HS-5 (cell line): ENCODE data around the gene IL1RAPL1.

Experiments used
- DNase-seq: peaks from one replicate; pipeline ENCODE4 v3.0.0-alpha.2; 2012; ENCODE audit warnings: low read depth

IL1RAPL1 gene

DNA sequence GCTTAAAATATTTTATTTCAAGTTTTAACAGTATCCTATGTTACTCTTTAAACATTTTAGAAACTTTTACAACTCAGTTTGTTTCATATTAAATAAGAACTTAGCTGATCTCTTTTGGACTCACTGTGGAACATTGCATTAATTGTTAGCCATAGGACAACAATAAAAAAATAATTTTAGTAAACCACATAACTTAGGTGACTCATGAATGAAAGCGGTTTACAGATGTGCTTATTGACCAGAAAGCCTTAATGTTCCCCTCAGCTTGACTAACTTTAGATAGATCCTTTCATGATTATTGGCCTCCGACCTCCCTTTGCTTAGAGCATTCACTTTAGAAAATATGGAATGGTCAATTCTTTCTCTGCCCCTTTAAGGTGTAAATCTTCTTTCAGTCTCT is 844.6 kb downstream of the IL1RAPL1 start:
- no peak for DNase-seq

DNA sequence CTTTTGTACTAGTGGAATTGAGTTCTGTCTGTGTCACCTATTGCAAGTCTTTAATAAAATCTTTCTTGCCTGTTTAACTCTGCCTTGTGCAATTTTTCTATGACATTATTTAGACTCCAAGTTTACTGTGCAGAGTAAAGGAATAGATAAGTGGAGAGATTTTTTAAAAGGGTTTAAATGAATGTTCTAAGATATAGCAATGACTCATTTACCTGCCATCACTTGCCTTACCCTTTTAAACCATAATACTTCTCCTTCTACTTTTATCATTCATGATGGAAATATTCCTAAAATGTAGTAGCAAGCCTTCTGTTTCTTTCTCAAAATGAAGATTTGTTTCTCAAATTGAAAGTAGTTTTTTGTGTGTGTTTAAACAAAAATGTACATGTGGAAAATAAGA is 845.3 kb downstream of the IL1RAPL1 start:
- no peak for DNase-seq

DNA sequence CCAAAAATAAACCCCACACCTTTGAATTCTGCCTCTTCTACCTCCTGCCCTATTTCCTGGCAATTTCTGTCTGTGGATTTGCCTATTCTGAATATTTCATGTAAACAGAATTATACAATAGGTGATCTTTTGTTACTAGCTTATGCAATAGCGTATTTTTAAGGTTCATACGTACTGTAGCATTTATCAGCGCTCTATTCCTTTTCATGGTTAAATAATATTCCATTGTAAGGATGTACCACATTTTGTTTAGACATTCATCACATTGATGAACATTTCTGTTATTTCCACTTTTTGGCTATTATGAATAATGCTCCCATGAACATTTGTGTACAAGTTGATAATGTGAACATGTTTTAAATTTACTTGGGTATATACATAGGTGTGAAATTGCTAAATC is 847.7 kb downstream of the IL1RAPL1 start:
- no peak for DNase-seq

DNA sequence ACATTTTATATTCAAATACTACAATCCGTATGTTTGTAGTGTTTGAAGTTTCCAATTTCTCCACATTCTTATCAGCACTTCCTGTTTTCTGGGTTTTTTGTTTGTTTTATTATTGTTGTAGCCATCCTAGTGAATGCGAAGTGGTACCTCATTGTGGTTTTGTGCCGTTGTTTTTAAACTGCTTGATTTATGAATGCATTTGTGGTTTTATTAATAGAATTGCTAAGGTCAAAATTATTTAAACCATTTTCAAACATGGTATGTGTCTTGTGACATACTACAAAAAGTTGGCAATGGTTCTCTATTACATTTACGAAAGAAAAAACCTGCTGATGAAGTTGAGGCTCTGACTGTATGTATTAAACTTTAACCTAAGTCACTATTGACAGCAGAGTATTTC is 848.1 kb downstream of the IL1RAPL1 start:
- no peak for DNase-seq

DNA sequence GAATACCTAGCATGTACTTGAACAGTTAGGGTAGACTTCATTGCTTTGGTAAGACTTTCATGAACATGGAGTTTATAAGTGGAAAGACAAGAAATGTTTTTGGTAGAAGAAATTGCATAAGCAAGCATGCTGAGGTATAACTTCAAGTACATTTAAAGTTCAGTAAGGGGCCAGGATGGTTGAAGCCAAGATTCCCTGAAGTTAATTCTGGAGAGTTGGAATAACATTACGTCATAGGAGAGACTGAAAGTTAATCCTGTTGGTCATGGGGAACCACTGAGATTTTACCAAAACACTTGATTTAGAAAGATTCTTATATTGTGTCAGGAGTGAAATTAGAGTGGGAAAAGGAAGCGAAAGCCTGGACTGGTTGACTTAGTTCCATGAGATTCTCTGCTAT is 860.6 kb downstream of the IL1RAPL1 start:
- no peak for DNase-seq

DNA sequence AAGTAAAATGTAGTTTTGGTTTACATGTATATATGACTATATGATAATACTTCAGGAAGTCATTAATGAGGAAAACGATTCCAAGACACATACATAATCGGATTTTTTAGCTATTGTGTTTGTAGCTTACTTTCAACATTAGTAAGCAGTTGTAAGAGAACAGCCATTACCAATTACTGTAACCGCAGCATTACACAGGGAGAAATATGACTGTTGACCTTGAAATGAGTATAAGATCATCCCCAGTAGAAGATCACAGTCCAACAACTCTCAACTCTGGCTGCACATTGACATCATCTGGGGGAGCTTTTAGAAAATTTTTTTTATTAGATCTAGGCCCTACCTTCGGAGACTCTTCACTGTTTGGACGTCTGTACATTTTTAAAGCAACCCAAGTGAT is 866.1 kb downstream of the IL1RAPL1 start:
- no peak for DNase-seq

DNA sequence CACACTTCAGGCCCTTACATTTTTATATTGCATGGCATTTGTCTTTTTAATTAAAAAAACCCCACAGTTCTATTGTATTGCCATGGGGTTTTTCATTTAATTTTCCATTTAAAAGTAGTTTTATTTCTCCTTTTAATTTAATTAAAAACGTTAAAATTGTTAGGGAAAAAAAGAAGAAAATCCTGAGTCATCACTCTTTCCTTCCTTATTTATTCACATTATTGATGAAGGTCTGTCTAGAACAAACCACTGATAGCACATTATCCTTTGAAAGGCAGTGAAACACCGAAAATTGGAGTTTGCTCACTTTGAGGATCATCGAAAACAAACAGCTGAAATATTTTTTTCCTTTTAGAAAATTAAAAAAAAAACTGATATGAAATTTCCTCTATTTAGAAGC is 868.5 kb downstream of the IL1RAPL1 start:
- no peak for DNase-seq

DNA sequence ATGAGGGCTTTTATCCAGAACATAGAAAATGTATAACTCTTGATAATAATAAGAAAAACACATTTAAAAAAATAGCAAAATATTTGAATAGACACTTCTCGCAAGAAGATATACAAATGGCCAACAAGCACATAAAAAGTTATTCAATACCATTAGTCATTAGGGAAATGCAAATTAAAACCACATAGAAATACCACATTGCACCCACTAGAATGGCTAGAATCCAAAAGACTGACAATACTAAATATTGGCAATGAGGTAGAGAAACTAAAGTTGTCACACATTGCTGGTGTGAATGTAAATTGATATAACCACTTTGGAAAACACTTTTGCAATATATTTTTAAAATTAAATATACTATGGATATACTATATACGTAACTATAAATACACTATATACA is 873.8 kb downstream of the IL1RAPL1 start:
- no peak for DNase-seq

DNA sequence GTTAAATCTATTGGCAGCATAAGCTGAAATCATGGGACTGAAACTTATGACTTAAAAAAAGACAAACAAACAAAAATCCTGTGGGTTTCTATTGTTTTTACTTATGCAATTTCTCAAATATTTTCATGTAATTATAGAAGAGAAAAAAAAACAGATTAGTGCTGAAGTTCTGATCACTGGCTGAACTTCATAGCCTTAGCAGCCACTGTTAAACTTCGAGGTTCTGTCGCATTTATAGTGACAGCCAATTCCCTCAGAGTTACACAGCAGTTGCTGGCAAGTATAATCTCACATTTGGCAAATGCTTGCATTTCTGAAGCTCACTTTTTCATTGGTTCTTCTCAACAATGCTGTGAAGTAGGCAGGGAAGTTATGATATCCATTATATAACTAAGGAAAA is 879.2 kb downstream of the IL1RAPL1 start:
- no peak for DNase-seq

DNA sequence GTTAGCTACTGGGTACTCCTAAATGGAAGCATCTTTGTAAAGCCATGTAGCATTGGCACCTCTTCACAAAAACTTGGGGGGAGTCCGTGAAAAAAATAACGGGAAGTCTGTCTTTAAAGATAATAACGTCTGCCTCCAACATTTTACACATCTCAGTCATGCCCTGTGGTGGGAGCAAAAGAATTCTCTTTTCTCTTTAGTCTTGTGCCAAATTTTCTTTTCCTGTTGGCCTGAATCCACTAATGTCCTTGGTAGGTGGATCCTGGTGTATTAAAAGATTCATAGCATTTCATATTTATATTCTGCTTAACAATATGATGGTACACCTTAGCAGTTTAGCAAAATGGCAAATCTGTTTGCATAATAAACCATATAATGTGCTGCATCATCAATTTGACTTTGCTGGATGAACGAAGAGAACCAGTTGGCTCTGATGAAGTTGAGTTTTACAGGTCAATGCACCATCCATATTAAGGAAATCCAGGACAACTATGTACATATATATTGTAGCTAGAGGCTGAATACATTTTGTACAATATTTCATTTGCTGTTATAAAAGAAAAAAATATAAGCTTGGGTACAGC is 881.8 kb downstream of the IL1RAPL1 start:
- DNase-seq, result no peak

DNA sequence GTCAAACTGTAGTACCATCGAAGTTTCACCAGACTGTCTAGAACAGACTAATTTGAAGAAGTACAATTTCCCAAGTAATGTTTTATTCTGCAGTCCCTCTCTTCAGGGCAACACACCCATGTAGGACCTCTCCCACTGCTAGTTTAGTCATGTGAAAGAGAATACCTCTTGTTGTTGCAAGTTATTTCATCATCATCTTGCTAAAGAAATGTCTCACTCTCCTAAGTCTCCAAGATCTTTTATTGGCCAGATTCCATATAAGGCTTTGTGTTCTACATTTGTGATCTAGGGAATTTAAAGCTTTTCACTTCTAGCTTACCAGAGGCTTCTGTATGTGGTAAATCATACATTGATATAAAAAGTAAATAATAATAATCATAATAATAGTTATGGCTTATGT is 882.8 kb downstream of the IL1RAPL1 start:
- no peak for DNase-seq

DNA sequence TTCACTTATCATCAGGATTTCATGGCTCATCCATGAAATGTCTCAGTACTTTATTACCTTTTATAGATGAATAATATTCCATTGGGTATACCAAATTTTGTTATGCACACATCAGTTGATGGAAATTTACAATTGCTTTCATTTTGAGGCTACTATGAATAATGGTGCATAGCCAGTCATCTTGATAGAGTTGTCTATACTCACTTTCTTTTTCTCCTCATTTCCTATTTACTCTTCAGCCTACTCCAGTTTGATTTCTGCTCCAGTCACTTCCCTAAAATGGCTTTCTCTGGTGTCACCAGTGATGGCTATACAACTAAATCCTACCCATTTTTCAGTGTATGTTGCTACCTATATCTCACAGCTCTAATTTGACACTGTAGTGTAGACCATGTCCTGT is 884.6 kb downstream of the IL1RAPL1 start:
- no peak for DNase-seq

DNA sequence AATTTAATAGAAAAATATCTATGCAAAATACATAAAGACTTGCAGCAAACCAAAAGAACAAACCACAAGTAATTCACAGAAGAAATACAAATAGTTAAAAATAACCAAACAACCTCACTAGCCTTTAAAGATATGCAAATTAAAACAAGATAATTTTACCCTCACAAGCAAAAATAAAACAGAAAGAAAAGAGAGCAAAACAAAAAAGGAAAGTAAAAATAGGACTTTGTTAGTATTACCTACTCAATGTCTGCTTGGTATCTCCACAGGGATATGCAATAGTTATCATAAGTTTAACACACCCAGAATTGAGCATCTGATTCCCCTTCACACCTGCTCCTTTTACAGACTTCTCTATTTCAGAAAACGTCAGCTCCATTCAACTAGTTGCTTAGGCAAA is 890.6 kb downstream of the IL1RAPL1 start:
- no peak for DNase-seq

DNA sequence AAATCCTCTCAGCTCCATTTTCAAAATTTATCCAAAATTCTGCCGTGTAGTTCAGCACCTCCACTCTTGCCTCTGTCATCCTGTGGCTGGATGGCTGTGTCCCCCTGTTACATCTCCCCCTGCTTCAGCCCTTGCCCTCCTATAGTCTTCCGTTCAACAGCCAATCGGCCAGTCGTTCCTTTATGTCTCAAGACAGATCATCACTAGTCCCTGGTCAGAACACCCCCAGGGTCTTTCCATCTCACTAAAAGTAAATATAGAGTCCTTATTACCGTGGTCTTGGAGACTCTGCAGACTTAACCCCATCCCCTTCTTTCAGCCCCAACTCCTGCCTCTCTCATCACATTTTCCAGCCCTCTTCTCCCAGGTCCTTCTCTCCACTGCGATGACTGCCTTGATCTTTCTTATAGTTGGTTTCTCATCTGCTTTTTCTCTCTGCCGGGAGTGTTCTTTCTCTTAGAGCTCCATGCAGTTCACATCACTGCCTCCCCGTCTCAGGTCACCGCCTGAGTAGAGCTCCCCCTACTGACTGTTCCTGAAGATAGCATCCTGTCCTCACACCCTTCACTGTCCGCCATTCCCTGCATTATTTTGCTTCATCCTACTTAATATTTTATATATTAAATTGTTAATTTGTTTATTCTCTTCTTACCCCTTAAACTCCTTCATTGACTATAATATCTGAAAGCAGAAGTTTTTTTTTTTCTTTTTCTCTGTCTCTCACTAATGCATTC is 891.3 kb downstream of the IL1RAPL1 start:
- no peak for DNase-seq

DNA sequence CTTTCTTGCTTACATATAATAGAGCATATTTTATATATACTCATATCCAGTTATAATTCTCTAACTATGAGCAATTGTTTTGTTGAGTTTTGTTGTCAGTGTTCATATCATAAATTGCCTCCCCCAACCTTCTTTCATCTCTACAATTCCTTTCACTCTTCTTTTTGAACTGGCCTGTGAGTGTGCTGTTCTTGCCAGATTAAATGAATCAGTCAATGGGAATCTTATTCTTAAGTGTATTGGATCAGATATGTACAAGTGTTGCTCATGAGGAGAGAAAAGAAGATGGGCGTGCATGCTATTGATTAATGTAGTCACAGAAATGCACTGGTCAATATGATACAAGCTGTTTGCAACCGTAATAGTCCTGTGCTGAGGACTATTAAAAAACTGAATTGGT is 900.0 kb downstream of the IL1RAPL1 start:
- DNase-seq, result no peak

DNA sequence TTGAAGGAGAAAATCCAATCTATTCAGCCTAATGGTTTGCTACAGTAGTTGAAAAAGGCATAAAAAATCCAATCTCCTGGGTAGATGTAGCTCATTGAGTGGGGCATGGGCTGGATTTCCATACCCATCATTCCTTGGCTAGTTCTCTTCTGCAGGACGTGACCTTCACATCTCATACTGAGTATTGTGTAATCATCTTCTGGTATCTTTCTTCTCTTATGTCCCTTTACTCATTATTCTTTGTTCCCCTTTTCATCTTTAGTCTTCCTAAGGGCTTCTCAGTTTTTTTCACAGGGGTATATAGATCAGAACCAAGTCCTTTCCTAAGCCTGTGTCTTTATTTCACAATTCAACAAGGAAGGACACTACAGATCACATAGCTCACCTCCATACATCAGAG is 900.5 kb downstream of the IL1RAPL1 start:
- no peak for DNase-seq

DNA sequence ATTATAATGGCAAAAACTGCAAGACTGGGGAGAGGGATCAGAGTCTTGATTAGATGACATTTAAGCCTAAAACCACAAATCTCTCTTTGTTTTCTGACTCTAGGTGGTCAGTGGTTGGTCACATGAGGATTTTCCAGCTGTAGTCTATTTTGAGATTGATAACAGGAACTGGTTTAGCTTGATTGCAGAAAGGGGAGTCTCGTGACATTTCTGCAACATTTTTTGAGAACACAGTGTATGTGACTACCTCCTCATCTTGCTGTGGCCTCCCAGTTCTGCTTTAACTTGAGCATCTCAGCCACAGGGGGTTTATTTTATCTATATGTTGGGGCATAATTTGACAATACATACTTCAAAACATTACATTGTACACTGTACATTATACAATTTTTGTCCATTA is 901.7 kb downstream of the IL1RAPL1 start:
- no peak for DNase-seq

DNA sequence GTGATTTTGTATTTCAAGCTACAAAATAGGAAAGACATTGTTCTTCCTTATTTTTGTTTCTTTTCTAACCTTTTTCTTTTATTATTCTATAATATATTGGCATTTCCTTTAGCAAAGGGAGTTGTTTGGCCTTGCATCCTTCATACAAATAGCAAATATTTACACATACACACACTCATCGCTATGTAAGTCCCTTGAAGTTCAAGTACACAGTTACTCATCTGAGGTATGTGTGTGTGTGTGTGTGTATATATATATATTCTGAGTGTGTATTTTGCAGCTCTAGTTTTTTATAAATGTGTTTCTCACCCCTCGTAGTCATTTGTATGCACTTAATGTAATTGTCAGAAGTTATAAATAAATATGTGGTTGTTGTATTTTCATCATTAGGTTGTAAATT is 903.4 kb downstream of the IL1RAPL1 start:
- no peak for DNase-seq

DNA sequence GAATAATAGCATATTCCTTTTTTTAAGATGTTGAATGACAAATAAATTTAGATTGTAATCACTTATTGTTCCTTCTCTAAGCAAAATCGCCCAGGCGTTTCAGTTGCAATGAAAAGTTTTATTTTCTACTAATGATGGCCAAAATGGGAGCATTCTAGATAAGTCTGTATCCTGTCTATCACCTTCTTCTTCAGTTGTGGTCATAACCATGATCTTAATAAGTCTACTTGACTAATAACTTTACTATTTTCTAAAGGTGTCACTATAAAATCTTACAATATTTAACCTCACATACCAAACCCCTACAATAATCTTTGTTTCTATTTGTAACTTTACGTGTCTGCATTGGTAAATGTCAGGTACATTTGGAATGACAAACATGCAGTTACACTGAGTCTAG is 904.4 kb downstream of the IL1RAPL1 start:
- no peak for DNase-seq

DNA sequence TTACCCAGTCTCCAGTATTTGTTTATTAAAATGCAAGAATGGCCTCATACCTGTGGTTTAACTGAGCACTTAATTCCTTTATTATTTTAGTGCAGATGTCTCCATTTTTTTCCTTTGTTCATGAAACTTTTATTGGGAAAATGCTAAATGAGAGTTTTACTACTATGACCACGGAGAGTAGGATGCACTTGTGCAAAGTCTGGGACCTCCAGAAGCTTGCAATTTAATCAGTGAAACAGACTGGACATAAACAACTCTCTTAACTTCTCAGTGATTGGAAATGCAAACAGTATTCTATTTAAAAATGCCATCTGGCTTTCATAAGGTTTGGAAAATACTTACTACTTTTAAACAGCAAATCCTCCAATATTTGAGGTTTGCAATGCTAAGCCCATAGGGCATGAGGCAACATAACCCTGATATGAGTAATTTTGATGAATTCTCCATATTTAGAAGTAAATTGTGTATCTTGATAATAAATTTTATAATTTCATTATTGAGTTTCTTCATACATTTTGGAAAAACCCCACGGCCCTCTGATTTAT is 909.5 kb downstream of the IL1RAPL1 start:
- DNase-seq, result no peak

DNA sequence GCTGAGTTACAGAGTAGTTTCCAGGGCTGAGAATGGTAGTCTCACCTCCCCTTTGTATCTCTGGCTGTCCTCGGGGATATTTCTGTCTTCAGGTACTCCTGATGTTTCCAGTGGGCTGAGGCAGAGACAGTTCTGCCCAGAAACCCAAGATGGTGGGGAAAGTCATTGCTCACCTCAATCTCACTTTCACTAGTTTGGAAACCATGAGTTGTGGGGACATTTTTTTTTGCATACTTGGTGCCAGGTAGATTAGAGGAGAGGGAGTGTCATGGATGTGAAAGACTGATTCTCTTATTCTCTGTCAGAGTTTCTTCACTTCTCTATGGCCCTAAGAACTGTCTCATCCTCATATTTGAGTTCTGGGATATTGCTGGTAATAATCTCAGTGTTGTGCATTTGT is 919.5 kb downstream of the IL1RAPL1 start:
- DNase-seq, result no peak

DNA sequence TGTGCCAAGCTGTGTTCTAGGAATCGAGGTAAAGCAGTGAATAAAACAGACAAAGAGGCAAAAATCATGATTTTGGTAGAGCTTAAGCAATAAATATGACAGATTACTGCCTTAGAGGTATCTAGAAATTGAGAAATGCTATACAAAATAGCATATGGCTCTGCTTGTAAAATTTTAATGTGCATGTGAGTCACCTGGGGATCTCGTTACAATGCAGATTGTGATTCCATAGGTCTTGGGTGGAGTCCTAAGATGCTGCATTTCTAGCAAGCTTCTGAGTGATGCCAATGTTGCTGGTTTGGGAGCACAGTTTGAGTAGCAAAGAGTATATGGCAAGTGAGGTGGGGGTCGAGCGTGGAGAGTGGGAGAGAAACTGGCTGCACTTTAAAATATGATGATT is 930.9 kb downstream of the IL1RAPL1 start:
- DNase-seq, result peak; percentile 16

DNA sequence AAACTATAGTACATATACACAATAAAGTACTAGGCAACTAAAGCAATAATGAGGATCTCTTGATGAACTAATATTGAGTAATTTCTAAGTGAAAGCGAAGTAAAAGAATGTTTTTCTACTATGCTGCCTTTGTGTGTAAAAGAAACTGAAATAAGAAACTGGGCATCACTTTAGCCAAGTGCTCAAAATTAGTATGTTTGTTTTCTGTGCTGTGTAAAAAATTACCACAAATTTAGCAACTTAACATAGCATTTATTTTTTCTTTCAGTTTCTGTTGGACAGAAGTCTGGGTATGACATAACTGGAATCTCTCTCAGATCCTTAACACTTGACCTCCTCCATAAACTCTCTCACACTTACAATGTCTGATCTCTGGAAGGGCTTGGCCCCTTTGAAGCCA is 941.0 kb downstream of the IL1RAPL1 start:
- DNase-seq, result no peak

DNA sequence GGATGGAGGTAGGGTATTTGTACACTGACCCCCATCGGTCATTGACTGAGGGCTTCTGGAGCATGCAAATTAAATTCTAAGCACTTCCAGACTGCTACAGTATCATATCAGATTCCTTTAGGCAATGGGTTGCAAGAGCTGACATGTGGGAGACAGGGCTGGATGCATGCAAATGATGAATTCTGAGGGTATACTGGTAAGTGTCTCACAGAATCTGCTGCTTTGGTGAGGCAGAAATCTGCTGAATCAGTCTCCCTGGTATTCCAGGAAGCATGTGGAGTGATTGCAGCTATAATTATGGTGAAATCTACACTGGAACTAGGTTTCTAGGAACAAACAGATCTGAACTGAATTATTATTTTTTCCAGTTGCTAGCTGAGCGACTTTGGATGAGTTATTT is 943.3 kb downstream of the IL1RAPL1 start:
- no peak for DNase-seq
